HG02588 (cell line): Measurements from ENCODE around the gene PLET1.

Source experiments
- ATAC-seq: cut with Tn5 transposase; IDR thresholded peaks from one replicate; pipeline ENCODE4 v1.9.1; 2021; ENCODE audit warnings: mild to moderate bottlenecking, moderate library complexity; ENCODE audit not compliant: unreplicated experiment

Gene PLET1

GRCh38 chr11:112248201-112248600 is 12.5 kb downstream of the PLET1 start:
- ATAC-seq: no peak

DNA sequence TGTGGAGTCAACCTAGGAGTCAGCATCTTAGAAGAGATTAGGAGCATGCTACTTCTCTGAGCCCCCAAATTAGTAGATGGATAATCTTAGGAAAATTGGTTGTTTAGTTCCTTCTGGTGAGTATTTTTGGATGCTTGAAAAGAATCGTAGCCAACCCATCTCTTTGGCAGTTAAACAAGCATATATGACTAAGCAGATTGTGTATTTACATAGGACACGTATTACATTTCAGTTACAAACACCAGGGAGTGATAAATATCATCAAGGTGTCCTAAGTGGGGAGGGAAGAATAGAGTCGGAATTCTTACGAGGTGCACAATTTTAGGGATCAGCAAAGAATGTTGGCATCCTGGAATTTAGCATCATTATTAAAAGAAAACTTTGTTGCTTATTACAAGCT is 13.5 kb downstream of the PLET1 start:
- ATAC-seq: no peak

- ATAC-seq: no peak
Observed at GRCh38 chr11:112241486-112241885, 19.2 kb downstream of the PLET1 start.

GRCh38 chr11:112238041-112238440 is 22.6 kb downstream of the PLET1 start:
- ATAC-seq: no peak

DNA sequence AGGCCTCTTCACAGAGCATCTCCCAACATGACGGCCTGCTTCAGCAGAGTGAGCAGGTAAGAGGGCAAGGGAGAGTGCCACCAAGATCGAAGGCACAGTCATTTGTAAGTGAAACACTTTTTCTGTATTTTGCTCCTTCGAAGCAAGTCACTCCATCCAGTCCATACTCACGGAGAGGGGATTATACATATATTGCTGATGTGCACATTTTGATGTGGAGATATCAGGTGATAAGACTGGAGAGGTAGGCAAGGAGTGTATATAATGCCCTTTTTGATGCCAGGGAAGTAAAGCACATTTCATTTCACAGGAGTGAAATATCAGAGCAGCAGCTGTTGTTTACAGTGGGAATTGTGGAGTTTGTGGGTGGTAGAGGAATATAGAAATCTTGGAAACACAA is 23.2 kb downstream of the PLET1 start:
- no peak for ATAC-seq

GRCh38 chr11:112235750-112236390 is 24.8 kb downstream of the PLET1 start:
- ATAC-seq: no peak

DNA sequence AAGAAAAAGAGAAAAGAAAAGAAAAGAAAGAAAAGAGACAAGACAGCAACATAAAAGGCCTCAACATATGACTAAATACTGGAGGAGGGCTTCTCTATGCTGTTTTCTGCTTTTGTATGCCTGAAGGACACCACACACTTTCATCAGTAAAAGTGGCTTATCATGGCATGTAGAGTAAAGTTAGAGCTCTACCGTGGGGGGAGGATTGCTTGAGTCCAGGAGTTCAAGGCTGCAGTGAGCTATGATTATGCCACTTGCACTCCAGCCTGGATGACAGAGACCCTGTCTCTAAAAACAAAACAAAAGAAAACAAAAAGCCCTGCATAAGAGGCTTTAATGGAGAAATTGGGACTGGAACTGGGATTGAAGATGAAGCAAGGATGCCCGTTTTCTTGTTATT is 28.7 kb downstream of the PLET1 start:
- no peak for ATAC-seq

DNA sequence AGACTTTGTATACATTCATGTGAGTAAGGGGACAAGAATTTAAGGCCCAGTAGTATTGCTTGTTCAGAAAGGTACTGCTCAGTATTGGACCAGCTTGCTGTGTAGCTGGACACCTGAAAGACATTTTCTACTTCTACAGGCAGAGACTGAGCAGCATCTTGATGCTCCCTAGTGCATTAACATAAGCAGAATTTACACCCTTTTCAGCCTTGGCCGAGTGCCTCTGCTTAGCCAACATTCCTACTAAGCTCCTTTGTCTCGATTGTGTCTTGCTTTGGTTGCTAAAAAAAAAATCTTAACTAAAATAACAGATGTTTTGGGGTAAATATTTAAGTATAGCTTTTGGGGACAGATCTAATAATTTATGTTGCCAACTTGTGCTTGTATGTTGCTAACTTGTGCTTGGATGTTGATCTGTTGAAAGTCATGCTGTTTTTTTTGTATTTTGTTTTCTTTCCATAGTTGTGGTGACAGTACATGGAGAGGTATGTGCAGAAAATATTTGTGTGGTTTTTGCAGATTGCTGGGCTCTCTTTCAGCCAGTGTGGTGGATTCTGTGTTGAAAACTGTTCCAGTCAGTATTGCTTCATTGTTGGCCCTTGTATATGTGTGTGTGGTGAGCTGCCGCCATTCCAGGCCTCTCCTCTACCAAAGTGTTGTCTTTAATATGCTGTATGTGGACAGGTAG is 30.8 kb downstream of the PLET1 start:
- ATAC-seq: no peak

DNA sequence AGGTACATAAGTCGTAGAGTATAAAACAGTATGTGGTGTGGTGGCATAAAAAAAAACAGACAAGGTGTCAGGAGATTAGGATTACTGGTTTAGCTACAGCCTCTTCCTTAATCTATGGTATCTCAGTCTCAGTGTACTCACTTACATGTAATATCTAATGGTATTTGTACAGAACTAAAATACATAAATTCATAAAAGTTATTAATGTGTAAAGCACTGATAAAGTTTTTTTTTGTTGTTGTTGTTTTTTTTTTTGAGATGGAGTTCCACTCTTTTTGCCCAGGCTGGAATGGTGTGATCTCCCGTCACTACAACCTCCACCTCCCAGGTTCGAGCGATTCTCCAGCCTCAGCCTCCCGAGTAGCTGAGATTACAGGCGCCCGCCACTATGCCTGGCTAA is 31.5 kb downstream of the PLET1 start:
- ATAC-seq: no peak

- ATAC-seq: no peak
Observed at GRCh38 chr11:112228706-112229105, 32.0 kb downstream of the PLET1 start.

DNA sequence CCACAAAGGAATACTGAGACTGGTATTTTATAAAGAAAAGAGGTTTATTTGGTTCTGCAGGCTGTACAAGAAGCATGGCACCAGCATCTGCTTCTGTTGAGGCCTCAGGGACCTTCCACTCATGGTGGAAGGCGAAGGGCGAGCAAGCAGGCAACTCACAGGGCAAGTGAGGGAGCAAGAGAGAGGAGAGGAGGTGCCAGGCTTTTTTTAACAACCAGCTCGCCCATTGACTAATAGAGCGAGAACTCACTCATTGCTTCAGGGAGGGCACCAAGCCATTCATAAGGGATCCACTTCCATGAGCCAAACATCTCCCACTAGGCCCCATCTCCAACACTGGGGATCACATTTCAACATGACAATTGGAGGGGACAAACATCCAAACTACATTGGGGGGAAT is 33.2 kb downstream of the PLET1 start:
- no peak for ATAC-seq

- ATAC-seq: peak; percentile 43
Observed at GRCh38 chr11:112226831-112227401, 33.7 kb downstream of the PLET1 start.

DNA sequence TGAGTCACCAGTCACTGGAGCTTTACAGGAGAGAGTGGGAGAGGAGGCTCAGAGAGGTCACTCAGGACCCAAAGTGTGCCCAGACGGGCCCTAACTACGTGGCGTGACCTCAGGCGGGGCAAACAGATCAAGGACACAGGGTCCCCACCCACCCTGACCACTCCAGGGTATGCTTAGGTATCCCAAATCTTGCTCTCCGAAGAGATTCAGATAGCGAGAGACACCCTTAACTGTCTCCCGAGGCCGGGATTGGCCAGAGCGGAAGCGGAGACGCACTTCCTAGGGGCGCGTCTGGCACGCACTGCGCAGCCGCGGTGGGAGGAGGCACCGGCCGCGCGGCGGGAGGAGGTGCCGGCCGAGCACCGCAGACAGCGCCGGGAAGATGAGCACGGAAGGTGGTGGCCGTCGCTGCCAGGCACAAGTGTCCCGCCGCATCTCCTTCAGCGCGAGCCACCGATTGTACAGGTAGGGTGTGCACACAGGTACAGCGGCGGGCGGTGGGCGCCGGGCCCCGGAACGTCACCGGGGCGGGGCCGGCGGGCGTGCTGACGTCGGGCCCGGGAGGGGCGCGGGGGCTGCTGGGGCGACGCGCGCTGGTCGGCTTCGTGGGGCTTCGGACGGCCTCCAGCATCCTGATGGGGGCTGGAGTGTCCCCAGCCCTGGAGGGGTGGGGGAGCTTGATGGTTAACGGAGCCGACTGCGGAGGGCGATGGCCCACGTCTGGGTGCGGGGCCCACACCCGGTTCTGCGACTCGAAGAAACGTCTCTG is 34.4 kb downstream of the PLET1 start, which contains the start of gene PTS:
Gene PTS, plus strand, starts transcription at position 367 of the 769 bp plus-strand sequence. Its CDS starts 16 bp downstream, at position 383.
- ATAC-seq: peak; percentile 95

DNA sequence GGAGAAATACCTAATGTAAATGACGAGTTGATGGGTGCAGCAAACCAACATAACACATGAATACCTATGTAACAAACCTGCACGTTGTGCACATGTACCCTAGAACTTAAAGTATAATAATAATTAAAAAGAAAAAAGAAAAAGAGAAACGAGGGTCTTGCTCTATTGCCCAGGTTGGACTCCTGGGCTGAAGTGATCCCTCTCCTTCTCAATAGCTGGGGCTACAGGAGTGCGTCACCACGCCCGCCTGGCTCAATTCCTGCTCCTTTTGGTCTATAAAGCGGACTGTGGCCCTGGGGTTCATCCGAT is 35.0 kb downstream of the PLET1 start:
- no peak for ATAC-seq

DNA sequence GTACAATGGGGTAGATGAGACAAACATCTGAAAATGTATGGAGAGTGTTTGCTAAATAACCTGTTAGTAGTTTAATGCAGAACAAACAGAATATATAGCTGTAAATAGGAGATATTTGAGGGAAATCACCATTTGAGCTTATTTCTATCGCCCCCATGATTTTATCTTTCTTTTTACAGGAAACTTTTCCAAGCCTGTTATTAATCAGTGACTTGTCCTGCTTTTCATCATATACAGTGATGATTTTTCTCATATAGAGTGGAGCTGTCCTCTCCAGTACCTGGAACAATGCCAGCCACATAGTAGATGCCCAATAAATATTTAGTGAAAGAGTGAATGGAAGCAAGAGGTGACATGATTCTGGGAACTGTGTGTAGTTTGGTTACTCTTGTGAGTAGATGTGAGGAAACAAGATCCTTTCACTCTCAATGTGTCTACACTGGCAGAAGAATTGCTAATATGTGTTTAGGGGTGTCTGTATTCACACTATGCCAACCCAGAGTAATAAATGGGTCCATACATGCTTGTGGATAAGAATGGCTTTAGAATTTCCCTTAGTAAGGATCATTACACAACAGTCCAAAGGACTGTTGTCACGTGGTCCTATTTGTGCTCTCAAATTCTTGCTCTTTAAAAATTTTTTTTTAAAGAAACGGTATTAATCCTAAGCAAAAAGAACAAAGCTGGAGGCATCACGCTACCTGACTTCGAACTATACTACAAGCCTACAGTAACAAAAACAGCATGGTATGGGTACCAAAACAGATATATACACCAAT is 36.7 kb downstream of the PLET1 start:
- no peak for ATAC-seq

DNA sequence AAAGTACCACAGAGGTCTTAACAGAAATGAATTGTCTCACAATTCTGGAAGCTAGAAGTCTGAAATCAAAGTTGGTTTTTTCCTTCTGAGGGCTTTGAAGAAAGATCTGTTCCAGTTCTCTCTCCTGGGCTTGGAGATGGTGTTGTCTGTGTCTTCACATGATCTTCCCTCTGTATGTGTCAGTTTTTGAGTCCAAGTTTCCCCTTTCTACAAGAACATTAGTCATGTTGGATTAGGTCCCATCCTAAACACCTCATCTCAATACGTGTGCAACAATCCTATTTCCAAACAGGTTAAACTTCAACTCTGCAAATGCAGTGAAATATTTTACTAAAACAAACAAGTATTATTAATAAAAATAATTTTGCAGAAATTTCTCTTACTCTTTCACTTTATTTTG is 37.5 kb downstream of the PLET1 start:
- ATAC-seq: no peak

DNA sequence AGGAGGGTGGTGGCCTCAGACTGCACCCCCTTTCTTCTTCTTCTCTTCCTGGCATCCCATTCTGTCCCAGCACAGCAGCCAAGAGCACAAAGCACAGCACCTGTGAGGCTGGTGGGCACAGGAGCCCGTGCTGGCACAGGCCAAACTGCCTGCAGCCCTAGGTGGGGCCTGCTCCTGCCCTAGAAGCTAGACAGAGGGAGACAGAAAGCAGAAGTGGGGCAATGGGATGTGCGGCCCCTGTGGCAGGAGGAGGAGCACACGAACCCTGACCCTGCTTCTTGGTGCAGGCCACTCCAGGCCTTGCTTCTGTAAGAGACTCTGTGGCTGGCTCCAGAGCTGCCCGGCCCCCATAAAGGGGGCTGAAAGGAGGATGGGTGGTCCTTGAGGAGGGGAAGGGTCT is 38.4 kb downstream of the PLET1 start:
- no peak for ATAC-seq

DNA sequence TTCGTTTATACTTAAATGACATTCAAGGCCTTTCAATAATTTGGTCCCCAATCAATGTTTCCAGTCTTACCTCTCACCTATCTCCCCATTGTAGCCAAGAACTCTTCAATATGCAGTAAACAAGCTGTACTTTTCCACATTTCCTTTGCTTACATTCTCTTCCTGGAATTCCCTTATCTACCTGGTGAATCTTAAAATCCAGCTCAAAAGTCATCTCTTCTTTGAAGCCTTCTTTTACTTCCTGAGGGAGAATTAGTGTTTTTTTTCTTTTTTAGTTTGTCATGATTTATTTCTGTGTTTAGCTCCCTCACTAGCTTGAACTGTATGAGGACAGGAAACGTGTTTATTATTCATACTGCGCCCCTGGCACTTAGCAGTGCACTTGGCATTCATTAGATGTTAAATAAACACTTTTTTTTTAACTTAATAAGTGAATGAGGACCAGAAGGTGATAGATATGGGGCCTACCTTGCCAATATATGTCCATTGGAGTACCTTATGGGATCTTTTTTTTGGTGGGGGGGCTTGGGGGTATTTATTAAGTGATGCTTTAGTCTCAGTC is 39.3 kb downstream of the PLET1 start:
- ATAC-seq: no peak

DNA sequence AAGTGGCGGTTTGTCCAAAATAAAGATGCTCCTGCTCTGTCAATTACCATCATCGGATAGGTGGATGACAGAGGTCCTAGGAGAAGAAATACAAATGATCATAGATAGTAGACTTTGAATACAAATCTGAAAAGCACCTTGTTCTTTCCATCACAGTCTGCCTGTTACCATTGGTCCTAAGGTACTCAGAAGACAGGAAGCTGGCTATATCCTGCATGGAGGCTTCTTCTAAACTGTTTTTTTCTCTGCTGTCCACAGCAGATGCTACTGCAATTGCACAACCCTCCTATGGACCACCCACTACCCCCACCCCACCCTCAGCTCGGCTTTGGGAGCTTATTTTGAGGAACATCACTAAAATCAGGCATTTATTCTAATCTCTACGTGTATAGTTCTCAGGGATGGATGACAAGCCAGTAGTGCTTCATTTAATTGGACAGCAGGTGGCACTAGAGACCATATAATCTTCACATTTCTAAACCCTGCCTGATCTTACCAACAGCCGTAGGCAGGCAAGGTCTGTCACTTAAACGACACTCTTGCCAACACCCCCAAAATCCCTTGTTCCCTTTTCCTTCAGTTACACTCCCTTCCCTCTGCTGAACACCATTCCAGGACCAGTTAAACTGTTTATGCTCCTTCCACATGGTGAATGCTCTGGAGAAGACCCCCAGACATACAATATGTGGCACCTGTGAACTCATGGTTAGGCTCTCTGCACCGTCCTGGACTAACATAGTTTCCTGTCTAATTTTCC is 41.0 kb downstream of the PLET1 start:
- ATAC-seq: peak; percentile 98

DNA sequence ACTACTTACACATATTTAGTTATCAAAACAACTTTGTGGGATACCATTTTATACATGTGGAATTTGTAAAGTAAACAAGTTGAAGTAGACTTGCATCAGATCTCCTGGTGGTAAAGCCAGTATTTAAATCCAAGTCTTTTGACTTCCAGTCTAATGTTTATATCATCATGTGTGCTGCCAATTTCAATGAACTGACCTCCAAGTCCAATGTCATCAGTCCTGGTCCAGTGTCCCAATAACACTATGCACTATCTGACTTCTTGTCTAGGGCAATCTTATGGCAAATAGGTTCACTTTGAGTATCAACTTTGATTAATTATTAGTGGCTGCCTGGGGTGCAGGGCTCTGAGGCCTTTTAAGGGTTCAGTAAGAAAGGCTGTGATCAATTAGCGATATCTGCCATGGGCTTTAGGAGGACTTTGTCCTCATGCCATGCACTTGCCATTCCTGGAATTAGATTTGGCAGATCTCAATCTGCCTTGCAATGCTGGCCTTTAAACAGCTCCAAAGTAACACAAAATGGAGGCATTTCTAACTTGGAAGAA is 44.0 kb downstream of the PLET1 start:
- no peak for ATAC-seq
